ENCODE results near the gene MYEOV. TPM values are rescaled to one million over a fixed set of nuclear protein-coding genes. Genes with fewer than 3 reads are reported as not detected.
A peak's percentile ranks its signal among the peaks of the same experiment; 100 is the strongest.

The MYEOV gene
- polyA plus RNA-seq, 3 donors: 0.03 TPM; not detected in 2

DNA sequence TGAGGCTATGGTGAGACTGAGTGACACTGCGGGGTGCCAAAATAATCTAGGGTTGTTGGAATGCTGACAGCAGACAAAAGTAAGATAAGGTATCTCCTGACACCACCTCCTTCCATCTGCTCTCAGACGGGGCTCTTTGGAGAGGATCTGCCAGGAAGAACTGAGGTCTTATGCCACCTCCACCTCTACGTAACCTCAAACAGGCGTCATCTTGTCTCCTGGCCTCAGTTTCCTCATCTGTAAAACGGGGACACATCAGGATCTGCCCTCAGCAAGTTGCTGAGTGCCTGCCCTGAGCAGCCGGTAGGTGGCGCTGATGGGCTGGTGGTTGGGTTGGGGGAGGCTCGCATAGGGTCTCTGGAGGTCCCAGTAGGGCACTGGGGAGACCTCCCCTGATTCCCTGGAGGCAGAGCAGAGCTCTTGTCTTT, 1.7 kb upstream of the MYEOV start:
- H3K9me3 Mint-ChIP-seq: peaks cover 0 to 9% (median 3%) of the 10 kb centered on the region in 7 donors
- no peaks in the 10 kb centered on the region for H3K79me2 ChIP-seq (ENCODE audit: insufficient read depth, low read length)
- no peaks in the 10 kb centered on the region for H3K9me3 ChIP-seq (replicated peaks in 1 of 2; ENCODE audit: control insufficient read depth in 1 of 2, insufficient read depth in 1 of 2, low read length in 2 of 2)
- no peak overlapping the region for H2AFZ ChIP-seq (ENCODE audit: insufficient read depth, low read depth, low read length, poor library complexity, severe bottlenecking)
- 31% methylated on average over 6 of the region's 8 CpGs for WGBS (ENCODE audit: insufficient coverage)
- no peak overlapping the region for H3K9ac ChIP-seq (ENCODE audit: insufficient read depth, low read length, poor library complexity, severe bottlenecking)
- H3K27ac Mint-ChIP-seq: no peak overlapping the region
- peaks cover 33% of the 10 kb centered on the region for H3K4me1 Mint-ChIP-seq
- peaks cover 5% of the 10 kb centered on the region for H4K20me1 ChIP-seq (ENCODE audit: insufficient read depth, low read length)
- no peak overlapping the region for H3K27ac ChIP-seq (ENCODE audit: low read depth in 1 of 2, low read length in 2 of 2)
- no peak overlapping the region for H3K4me3 ChIP-seq (replicated peaks in 1 of 3; ENCODE audit: low read depth in 2 of 3, low read length in 3 of 3)
- intact Hi-C loops (cut with micrococcal nuclease): loop anchor here (5.0 to 10.0 kb wide), 4 partner anchors 145 to 383 kb away; partner anchors contain the start of genes CCND1 (in 1 of the 2), LTO1 (in 1 of the 2) and TPCN2 (in 1 of the 2)
- H3K4me3 Mint-ChIP-seq: no peak overlapping the region
- peak in 2 of 3 donors; percentile 37 to 54 for DNase-seq
- peaks cover 11 to 19% (median 18%) of the 10 kb centered on the region in 3 donors for H3K27me3 Mint-ChIP-seq (ENCODE audit: low read depth in 3 of 3)
- no peaks in the 10 kb centered on the region for H3K36me3 ChIP-seq (replicated peaks in 1 of 2; ENCODE audit: control insufficient read depth in 1 of 2, insufficient read depth in 2 of 2, low read length in 2 of 2)
- H3K27me3 ChIP-seq (ENCODE audit: control insufficient read depth in 2 of 2, insufficient read depth in 2 of 2, low read length in 2 of 2): peaks cover 0 to 9% of the 10 kb centered on the region in 2 donors
- H3K36me3 Mint-ChIP-seq: peaks cover 0 to 2% of the 10 kb centered on the region in 2 donors
- peaks cover 24 to 30% of the 10 kb centered on the region in 2 donors for H3K4me1 ChIP-seq (ENCODE audit: control insufficient read depth in 1 of 2, insufficient read depth in 2 of 2, low read length in 2 of 2)
- TF ChIP-seq, protein P1, sequence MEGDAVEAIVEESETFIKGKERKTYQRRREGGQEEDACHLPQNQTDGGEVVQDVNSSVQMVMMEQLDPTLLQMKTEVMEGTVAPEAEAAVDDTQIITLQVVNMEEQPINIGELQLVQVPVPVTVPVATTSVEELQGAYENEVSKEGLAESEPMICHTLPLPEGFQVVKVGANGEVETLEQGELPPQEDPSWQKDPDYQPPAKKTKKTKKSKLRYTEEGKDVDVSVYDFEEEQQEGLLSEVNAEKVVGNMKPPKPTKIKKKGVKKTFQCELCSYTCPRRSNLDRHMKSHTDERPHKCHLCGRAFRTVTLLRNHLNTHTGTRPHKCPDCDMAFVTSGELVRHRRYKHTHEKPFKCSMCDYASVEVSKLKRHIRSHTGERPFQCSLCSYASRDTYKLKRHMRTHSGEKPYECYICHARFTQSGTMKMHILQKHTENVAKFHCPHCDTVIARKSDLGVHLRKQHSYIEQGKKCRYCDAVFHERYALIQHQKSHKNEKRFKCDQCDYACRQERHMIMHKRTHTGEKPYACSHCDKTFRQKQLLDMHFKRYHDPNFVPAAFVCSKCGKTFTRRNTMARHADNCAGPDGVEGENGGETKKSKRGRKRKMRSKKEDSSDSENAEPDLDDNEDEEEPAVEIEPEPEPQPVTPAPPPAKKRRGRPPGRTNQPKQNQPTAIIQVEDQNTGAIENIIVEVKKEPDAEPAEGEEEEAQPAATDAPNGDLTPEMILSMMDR (IDR thresholded peaks at IDR 0.05): peak; percentile 98
- no peak overlapping the region for H3K4me2 ChIP-seq (replicated peaks; ENCODE audit: extremely low read depth, low read length, poor library complexity, severe bottlenecking)

DNA sequence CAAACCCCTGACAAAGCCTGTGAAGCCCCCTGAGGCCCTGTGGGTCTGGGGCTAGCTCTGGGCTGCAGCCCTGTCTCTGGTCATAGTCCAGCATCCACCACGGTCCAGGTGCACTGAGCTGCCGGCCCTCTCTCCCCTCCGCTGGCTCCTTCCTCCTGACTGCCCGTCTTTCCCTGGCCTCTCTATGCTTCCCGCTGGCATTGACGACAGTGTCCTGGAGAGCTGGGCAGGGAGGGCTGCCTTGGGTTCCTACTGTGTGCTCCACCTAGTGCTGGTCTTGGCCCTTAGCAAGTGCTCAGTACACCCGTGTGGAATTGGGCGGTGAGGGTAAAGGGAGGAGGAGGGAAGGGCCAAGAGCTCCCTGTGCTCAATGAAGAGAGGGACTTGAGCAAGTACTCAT, 868 bp upstream of the MYEOV start:
- Mint-ChIP-seq H3K4me3 (no peak overlapping the region), H3K36me3 (peaks cover 0 to 2% of the 10 kb centered on the region in 2 donors), H3K4me1 (peaks cover 41% of the 10 kb centered on the region), H3K27ac (no peak overlapping the region), H3K27me3 (ENCODE audit: low read depth in 3 of 3) (peaks cover 15 to 23% (median 19%) of the 10 kb centered on the region in 3 donors), H3K9me3 (peaks cover 0 to 13% (median 3%) of the 10 kb centered on the region in 7 donors)
- Histone ChIP-seq H3K27ac (ENCODE audit: low read depth in 1 of 2, low read length in 2 of 2) (no peak overlapping the region), H3K4me3 (replicated peaks in 1 of 3; ENCODE audit: low read depth in 2 of 3, low read length in 3 of 3) (no peak overlapping the region), H3K9ac (ENCODE audit: insufficient read depth, low read length, poor library complexity, severe bottlenecking) (no peak overlapping the region), H3K27me3 (ENCODE audit: control insufficient read depth in 2 of 2, insufficient read depth in 2 of 2, low read length in 2 of 2) (peaks cover 0 to 9% of the 10 kb centered on the region in 2 donors), H4K20me1 (ENCODE audit: insufficient read depth, low read length) (peaks cover 11% of the 10 kb centered on the region), H3K79me2 (ENCODE audit: insufficient read depth, low read length) (no peaks in the 10 kb centered on the region), H3K9me3 (replicated peaks in 1 of 2; ENCODE audit: control insufficient read depth in 1 of 2, insufficient read depth in 1 of 2, low read length in 2 of 2) (no peaks in the 10 kb centered on the region), H3K36me3 (replicated peaks in 1 of 2; ENCODE audit: control insufficient read depth in 1 of 2, insufficient read depth in 2 of 2, low read length in 2 of 2) (no peaks in the 10 kb centered on the region), H3K4me1 (ENCODE audit: control insufficient read depth in 1 of 2, insufficient read depth in 2 of 2, low read length in 2 of 2) (peaks cover 32 to 39% of the 10 kb centered on the region in 2 donors), H3K4me2 (replicated peaks; ENCODE audit: extremely low read depth, low read length, poor library complexity, severe bottlenecking) (no peak overlapping the region), H2AFZ (ENCODE audit: insufficient read depth, low read depth, low read length, poor library complexity, severe bottlenecking) (no peak overlapping the region)
- 85% methylated on average over 6 of the region's 8 CpGs for WGBS (ENCODE audit: insufficient coverage)
- TF ChIP-seq, protein P1 (IDR thresholded peaks at IDR 0.05): no peak
- intact Hi-C loops (cut with micrococcal nuclease): loop anchor here (5.0 to 10.0 kb wide), 4 partner anchors 144 to 382 kb away; partner anchors contain the start of genes CCND1 (in 1 of the 2), LTO1 (in 1 of the 2) and TPCN2 (in 1 of the 2)
- no peak for DNase-seq
